GM12875 (cell line): Measurements from ENCODE around the gene ABCA13.

Experiments used
- H3K4me3 ChIP-seq: one replicate; pipeline ENCODE4 v1.5.1; 2011; ENCODE audit warnings: low read depth, low read length, control low read depth
- TF ChIP-seq, protein P1 (sequence below): IDR thresholded peaks from 2 replicates; pipeline ENCODE4 v1.5.1; 2011; ENCODE audit warnings: low read depth, mild to moderate bottlenecking, control low read depth, inconsistent platforms, low read length, moderate library complexity, borderline replicate concordance; ENCODE audit not compliant: insufficient read depth

ABCA13 gene

DNA sequence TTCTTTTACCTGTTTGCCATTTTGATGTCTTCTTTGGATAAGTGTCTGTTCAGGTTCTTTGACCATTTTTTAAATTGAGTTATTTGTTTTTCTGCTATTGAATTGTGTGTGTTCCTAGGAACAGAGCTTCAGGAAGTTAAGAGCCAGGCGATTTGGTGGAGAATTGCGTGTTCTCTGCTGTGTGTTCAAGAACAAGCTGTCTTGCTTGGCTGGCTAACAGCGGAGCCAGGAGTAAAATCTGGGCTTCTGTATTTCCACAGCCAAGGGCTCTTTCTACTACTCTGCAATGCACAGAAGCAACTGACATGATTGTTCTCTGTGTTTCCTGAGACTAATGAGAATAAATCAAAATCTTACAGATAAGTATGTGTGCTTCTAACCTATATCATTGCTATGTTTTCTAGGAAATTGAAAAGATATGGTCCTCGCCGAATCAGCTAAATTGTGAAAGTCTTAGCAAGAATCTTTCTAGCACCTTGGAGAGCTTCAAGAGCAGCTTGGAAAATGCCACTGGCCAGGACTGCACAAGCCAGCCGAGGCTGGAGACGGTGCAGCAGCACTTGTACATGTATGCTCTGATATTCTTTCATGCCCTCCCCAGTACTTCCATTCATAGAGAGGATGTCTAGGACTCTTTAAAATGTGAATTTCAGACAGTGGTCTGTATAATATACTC, 124.2 kb downstream of the ABCA13 start:
- TF ChIP-seq, protein P1, sequence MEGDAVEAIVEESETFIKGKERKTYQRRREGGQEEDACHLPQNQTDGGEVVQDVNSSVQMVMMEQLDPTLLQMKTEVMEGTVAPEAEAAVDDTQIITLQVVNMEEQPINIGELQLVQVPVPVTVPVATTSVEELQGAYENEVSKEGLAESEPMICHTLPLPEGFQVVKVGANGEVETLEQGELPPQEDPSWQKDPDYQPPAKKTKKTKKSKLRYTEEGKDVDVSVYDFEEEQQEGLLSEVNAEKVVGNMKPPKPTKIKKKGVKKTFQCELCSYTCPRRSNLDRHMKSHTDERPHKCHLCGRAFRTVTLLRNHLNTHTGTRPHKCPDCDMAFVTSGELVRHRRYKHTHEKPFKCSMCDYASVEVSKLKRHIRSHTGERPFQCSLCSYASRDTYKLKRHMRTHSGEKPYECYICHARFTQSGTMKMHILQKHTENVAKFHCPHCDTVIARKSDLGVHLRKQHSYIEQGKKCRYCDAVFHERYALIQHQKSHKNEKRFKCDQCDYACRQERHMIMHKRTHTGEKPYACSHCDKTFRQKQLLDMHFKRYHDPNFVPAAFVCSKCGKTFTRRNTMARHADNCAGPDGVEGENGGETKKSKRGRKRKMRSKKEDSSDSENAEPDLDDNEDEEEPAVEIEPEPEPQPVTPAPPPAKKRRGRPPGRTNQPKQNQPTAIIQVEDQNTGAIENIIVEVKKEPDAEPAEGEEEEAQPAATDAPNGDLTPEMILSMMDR: no peak
- H3K4me3 ChIP-seq: no peak overlapping the region

DNA sequence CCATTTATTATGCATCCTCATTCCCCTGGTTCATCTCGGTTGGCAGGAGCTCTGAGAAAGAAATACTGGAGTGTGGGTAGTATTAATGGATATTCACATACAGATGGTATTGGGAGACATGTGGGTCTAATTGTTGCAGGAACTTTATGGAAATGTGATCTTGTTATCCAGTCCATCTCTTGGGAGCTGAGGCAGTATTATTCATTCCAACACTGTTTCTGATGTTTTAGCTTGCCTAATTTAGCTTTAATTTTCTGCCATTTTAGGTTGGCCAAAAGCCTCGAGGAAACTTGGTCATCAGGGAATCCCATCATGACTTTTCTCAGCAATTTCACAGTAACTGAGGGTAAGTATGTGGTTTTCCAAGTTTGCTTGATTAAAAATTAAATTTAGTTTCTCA, 125.7 kb downstream of the ABCA13 start:
- TF ChIP-seq, protein P1: no peak
- no peak overlapping the region for H3K4me3 ChIP-seq

DNA sequence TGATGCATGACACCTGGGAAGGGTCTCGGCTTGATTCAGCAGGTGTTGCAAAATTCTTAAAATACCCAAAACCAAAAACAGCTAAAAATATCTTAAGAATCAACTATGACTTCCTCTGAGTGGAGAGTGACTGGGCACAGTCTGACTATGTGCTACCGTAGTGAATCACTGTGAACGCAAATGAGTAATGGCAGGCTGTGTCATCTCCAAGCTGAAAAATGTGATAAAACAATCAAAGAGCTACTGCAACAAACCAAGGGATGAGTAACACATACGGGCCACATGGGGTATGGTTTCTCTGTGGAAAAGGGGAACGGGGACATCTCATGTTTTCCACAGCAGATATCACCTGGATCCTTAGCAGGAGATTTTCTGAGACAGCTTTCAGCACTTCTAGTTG, 127.5 kb downstream of the ABCA13 start:
- TF ChIP-seq, protein P1: no peak

DNA sequence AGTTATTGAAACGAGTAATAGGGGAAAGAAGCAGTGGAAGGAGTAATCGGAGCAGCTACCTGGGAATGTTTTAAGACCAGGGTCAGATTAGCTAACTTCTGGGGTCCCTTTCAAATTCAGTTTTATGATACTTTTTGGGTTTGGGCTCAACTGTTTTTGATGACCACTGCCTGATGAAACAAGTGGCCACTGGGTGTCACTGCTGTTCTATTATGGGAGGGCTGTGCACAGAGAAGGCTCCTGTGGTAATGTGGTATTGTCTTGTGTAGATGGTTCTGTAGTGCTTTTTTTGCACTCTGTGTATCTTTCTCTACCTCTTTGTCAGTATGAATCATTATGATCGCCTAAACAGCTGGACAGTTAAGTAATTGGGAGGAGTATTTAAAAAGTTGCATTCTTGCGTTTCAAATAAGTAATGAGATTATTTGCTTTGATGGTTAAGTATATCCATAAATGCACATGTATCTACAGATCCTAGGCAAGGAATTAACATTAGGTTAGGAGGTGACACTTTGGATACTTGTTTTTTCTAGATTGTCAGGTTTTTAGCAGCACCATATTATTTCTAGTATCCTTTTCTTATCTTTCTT, 128.4 kb downstream of the ABCA13 start:
- H3K4me3 ChIP-seq: no peak overlapping the region
- TF ChIP-seq, protein P1: peak; percentile 69

More for the DNA sequence above, 127.5 kb downstream of the ABCA13 start:
- H3K4me3 ChIP-seq: no peak overlapping the region

DNA sequence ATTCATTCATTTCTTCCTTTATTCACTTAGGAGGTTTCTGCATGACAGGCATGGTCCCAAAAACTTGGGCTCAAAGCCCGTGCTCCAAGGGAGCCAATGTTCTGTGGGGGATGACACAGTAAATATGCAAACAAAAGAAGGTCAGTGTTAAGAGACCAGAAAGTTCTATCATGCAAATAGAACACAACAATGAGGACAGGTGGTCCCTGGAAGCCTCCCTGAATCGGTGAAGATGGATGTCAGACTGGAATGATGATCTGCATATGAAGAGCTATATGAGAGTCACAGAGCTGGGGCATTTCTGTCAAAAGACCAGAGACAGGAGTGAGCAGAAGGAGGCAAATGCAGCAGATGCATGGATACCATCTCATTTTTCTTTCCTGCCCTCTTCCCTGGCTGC, 129.0 kb downstream of the ABCA13 start:
- no peak overlapping the region for H3K4me3 ChIP-seq
- TF ChIP-seq, protein P1: no peak

DNA sequence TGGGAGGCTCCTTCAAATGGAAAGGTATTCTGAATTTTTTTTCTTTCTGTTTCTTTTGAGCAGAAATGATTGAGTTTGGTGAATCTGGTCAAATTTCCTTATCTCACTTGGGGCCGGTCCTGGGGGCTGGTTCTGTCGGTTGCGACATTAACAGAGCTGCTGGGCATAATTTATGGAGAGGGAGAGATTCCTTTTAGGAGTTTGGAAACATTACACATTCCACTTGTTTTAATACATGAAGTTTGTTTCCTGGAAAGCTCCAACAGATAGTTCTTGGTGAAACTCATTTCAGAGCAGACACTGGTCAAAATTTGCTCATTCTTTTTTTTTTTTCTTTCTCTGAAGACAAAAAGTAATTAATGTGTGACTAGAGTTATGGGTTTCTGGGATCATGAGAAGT, 129.9 kb downstream of the ABCA13 start:
- TF ChIP-seq, protein P1: no peak
- H3K4me3 ChIP-seq: no peak overlapping the region

DNA sequence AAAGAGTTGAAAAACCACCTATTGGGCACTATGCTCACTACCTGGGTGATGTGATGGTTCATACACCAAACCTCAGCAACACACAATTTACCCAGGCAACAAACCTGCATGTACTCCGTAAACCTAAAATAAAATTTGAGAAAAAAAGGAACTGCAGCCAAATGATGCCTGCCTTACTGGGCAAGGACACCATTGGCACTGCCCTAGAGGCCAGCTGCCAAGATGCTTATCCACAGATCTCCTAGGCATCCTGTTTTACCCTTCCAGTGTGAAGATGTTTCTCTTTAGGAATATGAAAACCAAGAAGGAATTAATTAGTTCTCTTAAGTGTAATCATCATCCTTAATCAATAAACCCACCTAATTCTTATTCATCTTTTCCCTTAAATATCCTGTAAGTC, 133.4 kb downstream of the ABCA13 start:
- TF ChIP-seq, protein P1: no peak
- H3K4me3 ChIP-seq: no peak overlapping the region
